GM19452 (cell line): Measurements from ENCODE around the gene FHL2.

Experiments used
- ATAC-seq: cut with Tn5 transposase; IDR thresholded peaks from one replicate; pipeline ENCODE4 v1.9.1; 2021; ENCODE audit not compliant: unreplicated experiment

The FHL2 gene

GRCh38 chr2:105422801-105423200 is 23.9 kb upstream of the FHL2 start:
- ATAC-seq: no peak

- no peak for ATAC-seq
Measured at GRCh38 chr2:105421053-105421452, 22.2 kb upstream of the FHL2 start.

GRCh38 chr2:105418522-105418921 is 19.7 kb upstream of the FHL2 start:
- no peak for ATAC-seq

GRCh38 chr2:105417857-105418436 is 19.1 kb upstream of the FHL2 start:
- no peak for ATAC-seq

- no peak for ATAC-seq
Measured at GRCh38 chr2:105416156-105416555, 17.3 kb upstream of the FHL2 start.

DNA sequence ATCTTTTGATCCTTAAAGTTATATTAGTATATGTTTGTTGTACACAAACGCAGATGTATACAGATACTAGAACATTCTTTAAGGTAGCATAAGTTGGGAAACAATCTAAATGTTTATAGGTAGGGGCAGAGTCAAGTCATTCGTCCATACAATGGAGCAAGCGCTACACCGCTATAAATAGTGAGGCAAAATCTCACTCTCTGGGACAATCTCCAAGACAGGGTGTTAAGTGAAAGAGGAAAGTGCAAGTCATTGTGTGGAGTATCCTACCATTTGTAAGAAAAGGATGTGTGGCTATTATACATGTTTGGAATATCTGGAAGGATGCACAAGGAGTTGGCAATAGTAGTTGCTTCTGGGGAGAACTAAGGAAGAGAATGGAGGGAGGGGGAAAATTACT is 16.2 kb upstream of the FHL2 start:
- no peak for ATAC-seq

GRCh38 chr2:105413206-105413605 is 14.4 kb upstream of the FHL2 start:
- ATAC-seq: no peak

- ATAC-seq: no peak
Measured at GRCh38 chr2:105412584-105412983, 13.7 kb upstream of the FHL2 start.

DNA sequence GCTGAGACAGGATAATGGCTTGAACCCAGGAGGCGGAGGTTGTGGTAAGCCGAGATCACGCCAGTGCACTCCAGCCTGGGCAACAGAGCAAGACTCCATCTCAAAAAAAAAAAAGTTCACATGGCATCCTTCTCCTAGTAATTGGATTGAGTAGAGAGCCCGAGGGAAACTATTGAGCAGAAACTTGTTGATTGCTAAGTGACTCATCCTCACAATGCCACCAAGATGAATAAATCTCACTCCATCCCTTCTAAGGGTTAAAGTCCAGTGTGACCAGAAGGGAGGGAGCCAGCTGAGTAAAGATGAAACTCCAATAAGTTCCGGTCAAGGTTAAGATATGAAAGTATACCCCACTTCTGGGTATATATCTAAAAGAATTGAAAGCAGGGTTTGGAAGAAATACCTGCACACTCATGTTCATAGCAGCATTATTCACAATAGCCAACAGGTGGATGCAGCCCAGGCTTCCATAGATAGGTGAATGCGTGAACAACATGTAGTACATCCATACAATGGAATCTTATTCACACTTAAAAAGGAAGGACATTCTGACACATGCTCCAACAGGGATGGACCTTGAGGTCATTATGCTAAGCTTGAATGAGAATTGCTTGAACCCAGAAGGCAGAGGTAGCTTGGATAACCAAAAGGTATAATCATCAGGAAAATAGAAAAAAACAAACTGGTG is 13.0 kb upstream of the FHL2 start:
- no peak for ATAC-seq

DNA sequence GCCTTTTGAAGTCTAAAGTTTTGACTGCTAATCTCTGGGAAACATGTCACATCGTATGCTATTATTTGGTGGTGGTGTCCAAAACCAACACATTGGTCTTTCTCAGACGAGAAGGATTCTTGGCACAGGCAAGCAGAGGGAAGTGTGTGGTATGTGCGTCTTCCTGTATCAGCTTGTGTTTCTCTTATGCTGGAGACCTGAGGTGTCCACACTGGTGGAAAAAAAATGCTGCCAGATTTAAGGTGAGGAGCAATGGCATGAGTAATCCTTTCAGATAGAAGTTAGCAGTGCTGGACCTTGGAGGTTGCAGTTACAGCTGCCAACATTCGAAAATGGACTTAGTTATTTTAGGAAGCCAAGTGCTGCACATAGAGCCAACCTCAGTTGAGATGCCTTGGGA is 11.7 kb upstream of the FHL2 start:
- no peak for ATAC-seq

DNA sequence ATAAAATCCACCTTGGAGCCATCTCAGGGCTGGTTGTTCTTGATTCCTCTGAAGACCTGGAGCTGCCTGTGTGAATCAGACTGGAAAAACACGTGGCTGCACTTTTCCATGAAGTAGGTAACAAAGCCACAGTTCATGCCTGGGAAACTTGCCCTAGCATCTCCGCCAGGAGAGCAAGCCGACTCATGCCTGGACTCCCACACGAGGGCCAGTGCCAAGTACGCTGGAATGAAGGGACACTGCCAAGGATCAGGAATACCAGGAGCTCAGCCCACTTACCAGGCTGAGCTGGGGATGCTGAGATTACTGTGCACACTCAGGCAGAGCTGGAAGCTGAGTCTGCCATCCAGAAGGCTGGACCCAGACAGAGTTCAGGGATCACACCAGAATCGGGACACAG is 10.9 kb upstream of the FHL2 start:
- ATAC-seq: no peak

GRCh38 chr2:105407946-105408743 is 9.3 kb upstream of the FHL2 start:
- ATAC-seq: no peak

DNA sequence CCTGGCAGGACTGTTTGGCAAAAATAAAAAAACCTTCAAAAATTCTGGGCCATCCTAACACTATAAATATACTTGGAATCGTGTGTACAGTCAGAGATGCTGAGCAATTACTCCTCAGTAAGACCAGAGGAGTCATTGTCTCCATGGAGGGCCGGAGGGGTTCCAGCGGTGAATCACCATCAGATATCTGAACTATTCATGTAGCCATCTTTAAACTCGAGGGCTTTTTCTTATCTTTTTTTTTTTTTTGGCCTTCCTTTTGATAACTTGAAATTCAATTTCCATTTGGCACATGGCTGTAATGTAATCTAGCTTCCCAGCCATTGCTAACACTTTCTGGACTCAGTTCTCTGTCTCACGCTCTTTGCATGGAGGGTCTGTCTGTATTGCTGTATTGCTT is 7.4 kb upstream of the FHL2 start:
- ATAC-seq: no peak

DNA sequence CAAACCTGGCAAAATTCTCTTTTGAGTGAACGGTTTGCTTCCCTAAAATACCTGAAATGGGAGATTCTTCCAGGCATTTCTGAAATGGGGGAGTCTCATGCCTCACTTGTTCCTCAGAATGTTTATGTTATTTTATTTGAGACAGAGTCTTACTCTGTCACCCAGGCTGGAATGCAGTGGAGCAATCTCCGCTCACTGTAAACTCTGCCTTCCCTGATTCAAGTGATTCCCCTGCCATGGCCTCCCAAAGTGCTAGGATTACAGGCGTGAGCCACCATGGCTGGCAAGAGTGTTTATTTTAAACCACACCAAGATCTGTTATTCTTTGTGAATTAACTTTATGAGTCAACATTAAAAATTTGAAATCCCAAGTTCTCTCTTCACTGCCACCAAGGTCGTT is 6.4 kb upstream of the FHL2 start:
- ATAC-seq: no peak

DNA sequence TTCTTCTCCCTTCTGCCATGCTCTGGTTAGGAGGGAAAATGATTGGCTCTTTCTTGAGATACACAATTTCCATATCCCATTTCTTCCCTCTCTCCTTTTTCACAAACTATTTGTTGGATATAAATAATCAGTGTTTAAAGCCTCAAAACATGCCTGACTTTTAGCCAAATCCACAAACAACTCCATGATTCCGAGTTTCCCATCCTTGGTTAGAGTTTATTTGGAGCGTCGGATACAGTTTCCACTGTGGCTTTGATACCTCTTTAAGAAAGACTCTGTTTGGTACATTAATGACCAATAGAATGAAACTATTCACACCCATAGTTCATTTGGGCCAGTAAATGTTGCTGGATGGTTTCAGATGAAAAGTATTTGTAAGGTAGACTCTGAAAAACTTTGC is 5.9 kb upstream of the FHL2 start:
- ATAC-seq: no peak

DNA sequence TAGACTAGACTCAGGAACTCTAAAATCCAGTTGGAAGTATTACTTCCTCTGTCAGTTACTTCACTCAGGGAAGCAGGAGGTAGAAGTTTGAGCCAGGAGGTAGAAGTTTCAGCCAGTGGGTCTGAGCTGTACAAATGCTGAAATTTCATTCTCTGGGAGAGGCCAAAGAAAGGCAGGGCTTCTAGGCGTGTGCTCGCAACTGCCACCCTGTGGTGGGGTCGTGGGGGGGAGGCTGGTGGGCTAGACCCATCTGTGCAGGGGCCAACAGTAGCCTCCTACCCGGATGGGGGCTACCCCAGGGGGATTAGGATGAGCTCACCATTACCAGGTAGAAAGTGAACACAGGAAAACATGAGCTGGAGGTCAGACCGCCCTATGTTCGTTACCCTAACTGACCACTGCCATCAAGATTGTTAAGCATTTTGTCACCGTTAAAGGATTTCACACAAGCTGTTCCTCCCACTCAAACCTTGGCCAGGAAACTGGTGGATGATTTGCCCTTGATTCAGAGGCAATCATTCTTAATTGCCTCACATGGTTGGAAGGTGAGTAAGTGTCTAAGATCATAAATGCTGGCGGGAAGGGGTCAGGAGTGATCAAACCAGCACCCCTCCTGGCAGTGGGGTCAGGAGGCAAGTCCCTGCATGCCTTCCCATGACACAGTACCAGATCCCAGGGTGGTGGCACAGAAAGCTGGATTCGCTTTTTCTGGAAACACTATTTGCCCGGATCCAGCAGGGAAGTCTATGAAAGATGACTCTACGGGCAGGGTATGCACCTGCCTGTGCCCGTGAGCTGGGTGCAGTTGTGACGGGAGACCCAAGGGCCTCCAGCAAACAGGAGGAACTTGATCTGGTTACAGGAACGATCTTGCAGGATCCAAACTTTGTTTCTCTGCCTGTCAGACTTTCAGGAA is 5.2 kb upstream of the FHL2 start:
- ATAC-seq: no peak

- ATAC-seq: no peak
Measured at GRCh38 chr2:105403241-105403782, 4.5 kb upstream of the FHL2 start.

GRCh38 chr2:105402809-105403208 is 4.0 kb upstream of the FHL2 start:
- no peak for ATAC-seq

- no peak for ATAC-seq
Measured at GRCh38 chr2:105401867-105402266, 3.0 kb upstream of the FHL2 start.

DNA sequence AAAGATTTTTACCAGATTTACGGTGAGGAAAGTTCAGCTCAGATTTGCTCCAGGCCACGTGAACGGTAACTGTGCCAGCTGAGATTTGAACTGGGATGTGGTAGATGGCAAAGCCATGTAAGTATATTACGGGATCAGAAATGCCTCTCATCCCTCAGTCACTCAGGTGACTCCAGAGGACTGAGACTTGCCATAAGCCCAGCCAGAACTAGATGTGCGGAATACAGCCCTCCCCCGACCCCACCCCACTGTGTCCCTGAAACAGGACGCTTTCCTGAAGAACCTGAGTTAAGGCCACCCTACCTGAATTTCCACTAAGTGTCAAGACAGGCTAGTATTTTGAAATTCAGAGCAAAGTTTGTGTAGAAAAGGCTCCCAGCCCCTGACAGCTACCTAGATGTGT is 1.3 kb upstream of the FHL2 start:
- no peak for ATAC-seq
